GM12864 (cell line): Measurements from ENCODE around the gene H1-8.

Experiments used
- DNase-seq: peaks from one replicate; pipeline ENCODE4 v3.0.0-alpha.2; 2011; ENCODE audit warnings: low read depth
- H3K4me3 ChIP-seq: 2 replicates; pipeline ENCODE4 v1.5.1; 2011; ENCODE audit warnings: mild to moderate bottlenecking, low read depth, low read length, control low read depth
- TF ChIP-seq, protein P1 (sequence below): IDR thresholded peaks from 2 replicates; pipeline ENCODE4 v1.5.1; 2011; ENCODE audit warnings: low read depth, mild to moderate bottlenecking, moderate library complexity, low read length, control low read depth, inconsistent platforms; ENCODE audit errors: missing control alignments

Gene H1-8

DNA sequence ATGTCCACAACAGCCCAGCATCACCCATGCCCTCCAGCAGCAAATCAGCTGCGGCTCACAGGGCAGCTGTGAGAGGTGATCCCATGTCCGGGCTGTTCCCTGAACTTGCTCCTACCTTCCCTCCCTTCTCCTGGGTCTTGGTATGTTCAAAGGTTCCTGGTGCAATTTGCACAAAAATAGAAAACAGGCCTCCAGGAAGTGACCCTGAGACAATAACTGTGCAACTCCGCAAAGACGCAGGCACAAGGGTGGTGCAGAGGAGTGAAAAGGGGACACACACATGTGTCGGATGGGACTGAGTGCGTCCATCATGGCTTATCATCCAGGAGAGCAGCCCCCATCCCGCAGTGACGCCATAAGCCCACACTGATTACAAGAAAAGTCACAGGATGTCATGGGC, 47.2 kb downstream of the H1-8 start:
- no peak for DNase-seq
- no peak overlapping the region for H3K4me3 ChIP-seq
- TF ChIP-seq, protein P1, sequence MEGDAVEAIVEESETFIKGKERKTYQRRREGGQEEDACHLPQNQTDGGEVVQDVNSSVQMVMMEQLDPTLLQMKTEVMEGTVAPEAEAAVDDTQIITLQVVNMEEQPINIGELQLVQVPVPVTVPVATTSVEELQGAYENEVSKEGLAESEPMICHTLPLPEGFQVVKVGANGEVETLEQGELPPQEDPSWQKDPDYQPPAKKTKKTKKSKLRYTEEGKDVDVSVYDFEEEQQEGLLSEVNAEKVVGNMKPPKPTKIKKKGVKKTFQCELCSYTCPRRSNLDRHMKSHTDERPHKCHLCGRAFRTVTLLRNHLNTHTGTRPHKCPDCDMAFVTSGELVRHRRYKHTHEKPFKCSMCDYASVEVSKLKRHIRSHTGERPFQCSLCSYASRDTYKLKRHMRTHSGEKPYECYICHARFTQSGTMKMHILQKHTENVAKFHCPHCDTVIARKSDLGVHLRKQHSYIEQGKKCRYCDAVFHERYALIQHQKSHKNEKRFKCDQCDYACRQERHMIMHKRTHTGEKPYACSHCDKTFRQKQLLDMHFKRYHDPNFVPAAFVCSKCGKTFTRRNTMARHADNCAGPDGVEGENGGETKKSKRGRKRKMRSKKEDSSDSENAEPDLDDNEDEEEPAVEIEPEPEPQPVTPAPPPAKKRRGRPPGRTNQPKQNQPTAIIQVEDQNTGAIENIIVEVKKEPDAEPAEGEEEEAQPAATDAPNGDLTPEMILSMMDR = no peak

DNA sequence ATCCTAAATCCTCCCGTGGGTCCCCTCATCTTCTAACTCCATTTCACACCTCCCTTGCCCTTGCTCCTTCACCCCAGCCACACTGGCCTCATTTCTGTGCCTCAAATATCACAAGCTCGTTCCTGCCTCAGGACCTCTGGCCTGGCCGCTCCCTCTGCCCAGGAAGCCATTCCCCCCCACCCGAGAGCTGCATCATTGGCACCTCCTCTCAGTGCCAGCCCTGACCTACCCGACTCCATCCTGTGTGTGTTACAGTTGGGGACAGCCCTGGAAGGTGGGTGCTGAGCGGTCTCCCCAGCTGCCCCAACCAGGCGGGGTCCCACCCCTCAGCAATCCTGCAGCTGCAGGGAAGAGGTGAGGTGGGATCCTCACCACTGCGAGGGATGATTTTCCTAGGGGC, 49.0 kb downstream of the H1-8 start:
- no peak for DNase-seq
- no peak overlapping the region for H3K4me3 ChIP-seq
- TF ChIP-seq, protein P1 = no peak

DNA sequence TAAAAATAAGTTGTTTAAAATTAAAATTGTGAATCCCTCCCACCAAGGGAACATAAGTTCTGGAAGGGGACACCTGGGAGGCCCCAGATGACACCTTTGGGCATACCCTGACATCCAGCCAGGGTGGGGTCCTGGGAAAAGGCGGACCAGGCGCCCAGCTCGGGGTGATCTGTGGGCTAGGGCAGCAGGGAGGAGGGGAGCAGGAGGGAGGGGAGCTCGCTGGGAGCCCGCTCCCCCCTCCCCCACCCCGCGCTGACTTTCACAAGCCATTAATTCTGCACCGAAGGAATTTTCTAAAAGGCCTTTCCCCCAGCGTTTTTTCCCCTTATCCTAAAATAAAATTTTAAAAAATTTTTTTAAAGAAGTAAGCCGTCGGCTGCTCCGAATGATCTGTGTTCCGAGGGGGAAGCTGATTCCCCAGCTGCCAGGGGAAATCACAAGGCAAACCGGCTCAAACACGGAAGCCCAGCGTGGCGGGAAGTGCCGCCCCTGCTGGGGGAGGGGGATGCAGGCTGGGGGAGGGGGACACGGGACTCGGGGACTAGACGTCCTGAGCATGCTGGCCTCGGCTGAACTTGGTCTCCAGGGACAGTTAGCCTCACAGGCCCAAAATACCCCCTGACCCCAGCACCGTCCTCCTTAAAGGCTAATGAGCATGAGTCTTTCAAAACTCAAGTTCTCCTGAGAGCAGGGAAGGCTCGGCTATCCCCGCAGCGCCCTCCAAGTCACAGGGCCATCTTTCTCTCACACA, 49.6 kb downstream of the H1-8 start:
- H3K4me3 ChIP-seq = no peak overlapping the region
- no peak for DNase-seq
- TF ChIP-seq, protein P1 = no peak

DNA sequence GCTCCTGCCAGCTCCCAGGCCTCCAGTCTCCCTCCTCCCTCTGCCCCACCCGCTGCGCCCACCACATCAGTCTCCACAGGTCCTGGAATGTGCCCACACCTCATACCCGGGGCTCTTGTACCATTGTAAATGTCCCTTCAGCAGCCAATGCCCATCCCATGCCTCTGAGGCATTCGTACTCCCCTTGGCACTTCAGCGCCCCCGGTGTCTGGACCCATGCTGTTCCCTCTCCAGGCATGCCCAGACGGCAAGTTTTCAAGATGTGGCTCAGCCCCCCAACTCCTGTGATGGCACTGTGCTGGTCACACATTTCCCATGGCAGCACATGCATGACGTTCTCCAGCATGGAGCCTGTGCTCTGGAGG, 50.2 kb downstream of the H1-8 start:
- TF ChIP-seq, protein P1 = no peak
- H3K4me3 ChIP-seq = no peak overlapping the region
- DNase-seq = no peak

DNA sequence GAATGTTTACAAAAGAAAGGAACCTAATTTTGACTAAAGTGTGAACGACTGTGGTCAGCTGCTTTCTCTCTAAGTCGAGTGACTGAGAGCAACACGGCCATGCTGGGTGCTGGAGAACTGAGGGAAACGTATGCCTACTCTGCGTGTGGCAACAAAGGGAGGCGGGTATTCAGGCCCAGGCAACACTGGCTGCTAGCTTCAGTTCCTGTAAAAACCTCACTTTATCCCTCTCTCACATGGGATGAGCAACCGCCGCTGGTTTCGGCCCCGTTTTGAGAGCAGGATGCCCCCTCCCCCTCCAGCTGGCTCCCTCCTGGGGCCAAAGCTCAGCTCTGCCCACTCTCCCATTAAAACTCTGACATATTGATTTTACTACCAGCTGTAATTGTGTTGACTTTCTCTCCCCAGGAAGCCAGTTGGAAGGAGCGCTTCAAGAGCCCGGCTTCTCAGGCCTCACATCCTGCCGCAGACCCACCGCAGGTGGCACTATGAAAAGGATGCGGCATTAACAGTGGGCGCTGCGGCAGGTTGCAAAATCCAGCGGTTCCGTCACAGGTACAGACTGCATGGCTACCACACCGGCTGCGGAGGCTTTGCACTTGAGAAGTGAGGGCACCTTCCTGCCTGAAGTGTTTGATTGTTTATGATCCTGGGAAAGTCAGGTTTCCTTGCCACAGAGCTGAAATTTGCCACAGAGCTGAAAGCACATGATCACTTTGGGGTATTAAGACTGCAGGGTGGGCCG, 50.8 kb downstream of the H1-8 start:
- TF ChIP-seq, protein P1 = no peak
- no peak overlapping the region for H3K4me3 ChIP-seq
- DNase-seq = no peak

DNA sequence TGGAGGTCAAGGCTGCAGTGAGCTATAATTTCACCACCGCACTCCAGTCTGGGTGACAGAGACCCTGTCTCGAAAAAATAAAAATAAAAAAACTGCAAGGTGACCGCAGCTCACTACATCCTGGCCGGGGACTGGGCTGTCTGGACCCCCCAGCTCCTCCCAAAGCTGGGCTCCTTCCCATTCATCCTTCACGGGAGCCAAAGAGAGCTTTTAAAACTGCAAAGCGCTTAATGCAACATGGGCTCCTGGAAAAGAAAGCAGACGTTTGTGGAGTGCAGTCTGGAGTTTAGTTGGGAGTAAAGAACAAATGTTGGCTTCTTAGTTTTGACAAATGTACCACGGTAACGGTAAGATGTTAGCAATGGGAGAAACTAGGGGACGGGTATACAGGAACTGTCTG, 51.4 kb downstream of the H1-8 start:
- TF ChIP-seq, protein P1 = no peak
- no peak for DNase-seq
- no peak overlapping the region for H3K4me3 ChIP-seq
